Measurements from ENCODE around the gene CENPM.

DNA sequence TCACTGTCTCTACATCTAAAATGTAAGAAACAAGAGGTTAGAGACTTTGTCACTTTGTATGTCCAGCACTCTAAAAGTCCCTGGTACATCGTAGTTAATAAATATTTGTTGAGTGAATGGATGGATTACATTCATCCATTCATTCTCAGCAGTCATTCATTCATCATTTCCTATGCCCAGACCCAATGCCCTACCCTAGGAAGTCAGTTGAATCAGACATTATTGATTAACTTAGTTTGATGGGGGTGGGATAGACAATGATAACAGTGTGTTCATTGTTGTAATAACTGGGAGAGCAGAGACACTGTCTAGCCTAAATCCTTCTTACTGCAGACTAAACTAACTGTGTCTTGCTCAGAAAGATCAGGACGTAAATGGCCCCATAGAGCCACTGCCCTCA is 1.2 kb upstream of the CENPM start:
- TF ChIP-seq, protein P1, sequence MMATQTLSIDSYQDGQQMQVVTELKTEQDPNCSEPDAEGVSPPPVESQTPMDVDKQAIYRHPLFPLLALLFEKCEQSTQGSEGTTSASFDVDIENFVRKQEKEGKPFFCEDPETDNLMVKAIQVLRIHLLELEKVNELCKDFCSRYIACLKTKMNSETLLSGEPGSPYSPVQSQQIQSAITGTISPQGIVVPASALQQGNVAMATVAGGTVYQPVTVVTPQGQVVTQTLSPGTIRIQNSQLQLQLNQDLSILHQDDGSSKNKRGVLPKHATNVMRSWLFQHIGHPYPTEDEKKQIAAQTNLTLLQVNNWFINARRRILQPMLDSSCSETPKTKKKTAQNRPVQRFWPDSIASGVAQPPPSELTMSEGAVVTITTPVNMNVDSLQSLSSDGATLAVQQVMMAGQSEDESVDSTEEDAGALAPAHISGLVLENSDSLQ (IDR thresholded peaks at IDR 0.05) = no peak
- no peak for TF ChIP-seq POLR2A (conservative IDR thresholded peaks at IDR 0.05)

All from K562 (cell line).